SIG-M5 treated with dmso at 0.1 percent for 504 hours (cell line): ENCODE measurements around the gene FGD5.
A peak's percentile ranks its signal among the peaks of the same experiment; 100 is the strongest.

Experiments
- DNase-seq: peaks from one replicate; lab custom pipeline; 2025; ENCODE audit not compliant: unreplicated experiment; lab: John Stamatoyannopoulos, UW

Gene FGD5

DNA sequence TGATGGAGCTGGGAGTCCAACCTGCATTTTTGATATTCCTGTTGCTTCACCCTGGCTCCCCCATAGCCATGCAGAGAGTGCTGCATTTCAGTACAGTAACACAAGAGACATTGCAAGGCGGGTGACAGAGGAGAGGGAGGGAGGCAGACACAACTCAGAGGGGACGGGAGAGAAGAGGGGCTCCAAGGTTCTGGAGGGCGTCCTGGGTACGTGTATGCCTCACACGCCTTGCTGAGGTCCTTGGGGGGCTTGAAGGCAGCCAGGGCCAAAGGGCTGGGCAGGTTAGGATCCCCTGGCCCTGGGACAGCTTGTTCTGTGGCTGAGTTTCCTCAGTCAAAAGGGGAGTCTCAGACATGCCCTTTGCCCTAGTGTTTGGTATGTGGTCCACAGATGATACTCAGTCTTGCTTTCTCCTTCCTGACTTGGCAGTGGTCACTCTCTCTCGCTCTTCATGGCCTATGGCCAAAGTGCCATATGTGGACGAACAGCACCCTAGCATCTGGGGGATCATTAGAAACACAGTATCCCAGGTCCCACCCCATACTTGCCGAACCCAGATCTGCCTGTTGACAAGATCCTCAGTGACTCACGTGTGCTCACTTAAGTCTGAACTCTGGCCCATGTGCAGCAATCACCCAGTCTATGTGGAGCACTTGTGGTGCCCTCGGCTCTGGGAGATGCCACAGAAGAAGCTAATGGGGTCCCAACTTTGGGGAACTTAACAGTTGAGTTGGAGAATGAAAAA is 52.9 kb downstream of the FGD5 start:
- DNase-seq, result no peak

GRCh38 chr3:14872706-14873105 is 53.9 kb downstream of the FGD5 start:
- DNase-seq, result no peak

DNA sequence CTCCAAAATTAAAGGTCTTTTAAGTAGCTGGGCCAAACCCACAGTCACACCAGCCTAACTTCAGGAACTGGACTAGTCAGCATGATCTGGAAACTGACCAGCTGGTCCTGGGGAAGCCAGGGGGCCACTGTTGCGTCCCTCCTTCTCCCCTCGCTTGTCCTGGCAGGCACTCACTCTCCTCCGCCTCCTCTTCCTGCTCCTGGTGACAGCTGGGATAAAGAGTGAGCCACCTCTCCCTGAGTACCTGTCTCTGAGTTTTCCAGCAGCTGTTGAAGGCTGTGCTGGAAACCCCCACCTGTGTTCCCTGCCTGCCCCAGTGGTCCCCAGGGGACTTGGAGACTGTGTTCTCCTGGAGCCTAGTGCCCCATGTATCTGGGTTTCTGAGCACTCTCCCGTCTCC is 56.0 kb downstream of the FGD5 start:
- no peak for DNase-seq

DNA sequence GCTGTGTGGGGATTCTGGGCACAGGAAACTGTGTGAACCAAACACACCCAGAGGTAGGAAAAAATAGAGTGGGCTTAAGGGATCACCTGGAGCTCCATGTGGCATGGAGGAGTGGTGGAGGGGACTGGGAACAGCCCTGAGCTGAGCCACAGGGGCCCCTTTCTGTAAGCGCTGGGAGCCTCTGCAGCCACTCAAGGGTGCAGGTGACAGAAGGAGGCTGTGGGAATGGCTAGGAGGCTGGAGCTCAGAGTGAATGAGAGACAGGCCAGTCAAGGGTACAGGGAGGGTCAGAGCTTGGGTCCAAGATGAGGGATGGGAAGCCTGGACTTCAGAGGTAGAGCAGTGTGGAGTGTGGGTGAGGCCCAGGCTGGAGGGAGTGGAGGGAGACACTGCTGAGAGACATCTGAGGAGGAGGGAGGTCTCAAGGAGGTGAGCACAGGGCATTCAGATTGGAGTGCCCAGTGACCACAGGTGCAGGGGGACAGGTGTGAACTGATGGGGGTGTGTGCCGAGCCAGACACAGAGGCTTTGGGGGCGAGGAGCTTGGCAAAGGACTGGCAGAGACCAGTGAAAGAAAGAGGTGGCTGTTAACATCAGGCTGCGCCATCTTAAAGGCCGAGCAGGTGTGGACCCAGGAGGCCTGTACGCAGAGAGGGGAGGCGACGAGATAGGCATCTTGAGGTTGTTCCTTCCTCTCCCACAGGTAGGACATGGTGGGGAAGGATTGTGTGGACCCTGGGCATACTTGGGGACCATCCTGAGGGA is 56.8 kb downstream of the FGD5 start:
- no peak for DNase-seq

GRCh38 chr3:14876921-14877333 is 58.2 kb downstream of the FGD5 start:
- peak; percentile 60 for DNase-seq

- DNase-seq, result no peak
Observed at GRCh38 chr3:14877469-14877868, 58.7 kb downstream of the FGD5 start.

GRCh38 chr3:14879211-14879874 is 60.6 kb downstream of the FGD5 start:
- no peak for DNase-seq

- no peak for DNase-seq
Observed at GRCh38 chr3:14880447-14881106, 61.8 kb downstream of the FGD5 start.

GRCh38 chr3:14883226-14883625 is 64.5 kb downstream of the FGD5 start:
- DNase-seq, result no peak

DNA sequence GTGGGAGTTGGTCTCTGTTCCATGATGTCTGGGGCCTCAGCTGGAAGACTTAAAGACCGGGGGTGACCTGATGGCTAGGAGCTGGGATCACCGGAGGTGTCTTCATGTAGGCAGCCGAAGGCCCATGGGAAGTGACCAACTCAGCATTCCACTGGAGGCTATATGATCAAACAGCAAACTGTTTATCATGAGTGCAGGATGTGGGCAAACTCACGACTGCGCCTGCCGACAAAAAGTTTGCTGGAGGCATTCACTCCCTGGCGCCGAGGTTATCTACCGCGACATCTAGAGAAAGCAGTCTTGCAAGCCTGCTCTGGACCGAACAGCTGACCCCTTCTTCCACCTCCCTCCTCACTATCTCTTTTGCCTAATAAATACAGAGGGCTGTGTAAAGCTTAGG is 65.9 kb downstream of the FGD5 start:
- no peak for DNase-seq

DNA sequence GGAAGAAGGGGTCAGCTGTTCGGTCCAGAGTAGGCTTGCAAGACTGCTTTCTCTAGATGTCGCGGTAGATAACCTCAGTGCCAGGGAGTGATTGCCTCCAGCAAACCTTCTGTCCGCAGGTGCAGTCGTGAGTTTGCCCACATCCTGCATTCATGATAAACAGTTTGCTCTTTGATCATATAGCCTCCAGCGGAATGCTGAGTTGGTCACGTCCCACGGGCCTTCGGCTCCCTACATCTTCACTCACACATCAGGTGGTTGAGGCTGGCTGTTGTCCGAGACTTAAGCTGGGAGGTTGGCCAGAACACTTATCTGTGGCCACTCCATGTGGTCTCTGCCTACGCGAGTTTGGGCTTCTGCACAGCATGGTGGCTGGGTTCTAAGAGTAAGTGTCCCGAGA is 66.5 kb downstream of the FGD5 start:
- DNase-seq, result no peak

GRCh38 chr3:14886101-14886500 is 67.3 kb downstream of the FGD5 start:
- DNase-seq, result no peak

DNA sequence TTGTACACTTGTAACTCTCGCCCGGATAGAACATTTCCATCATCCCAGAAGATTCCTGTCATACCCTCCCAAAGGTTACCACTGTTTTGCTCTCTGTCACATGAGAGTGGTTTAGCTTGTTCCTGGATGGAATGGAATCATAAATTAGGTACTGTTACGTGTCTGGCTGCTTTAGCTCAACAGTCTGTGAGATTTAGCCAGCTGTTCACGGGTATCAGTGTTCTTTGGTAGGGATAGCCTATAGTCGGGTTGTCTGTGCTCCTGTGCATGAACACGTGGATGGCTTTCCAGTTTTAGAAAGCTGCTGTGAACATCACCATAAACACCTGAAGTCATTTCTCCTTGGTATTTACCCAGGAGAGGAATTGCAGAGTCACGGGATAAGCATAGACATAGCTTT is 70.4 kb downstream of the FGD5 start:
- DNase-seq, result no peak

DNA sequence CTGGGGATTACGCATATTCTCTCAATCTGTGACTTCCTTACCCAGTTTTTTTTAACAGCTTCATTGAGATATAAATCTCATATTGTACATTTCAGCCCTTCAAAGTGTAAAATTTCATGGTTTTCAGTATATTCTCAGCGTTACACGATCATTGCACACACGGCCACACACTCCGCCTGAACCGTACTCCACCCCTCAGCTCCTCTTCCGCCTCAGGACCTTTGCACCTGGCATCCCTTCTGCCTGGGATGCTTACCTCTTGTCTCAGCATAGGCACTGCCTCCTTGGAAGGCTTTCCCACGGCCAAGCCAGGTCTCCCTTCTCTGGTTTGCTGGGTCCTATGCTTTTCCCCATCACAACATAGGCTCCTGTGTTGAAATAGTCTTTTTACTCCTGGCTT is 71.2 kb downstream of the FGD5 start:
- no peak for DNase-seq

DNA sequence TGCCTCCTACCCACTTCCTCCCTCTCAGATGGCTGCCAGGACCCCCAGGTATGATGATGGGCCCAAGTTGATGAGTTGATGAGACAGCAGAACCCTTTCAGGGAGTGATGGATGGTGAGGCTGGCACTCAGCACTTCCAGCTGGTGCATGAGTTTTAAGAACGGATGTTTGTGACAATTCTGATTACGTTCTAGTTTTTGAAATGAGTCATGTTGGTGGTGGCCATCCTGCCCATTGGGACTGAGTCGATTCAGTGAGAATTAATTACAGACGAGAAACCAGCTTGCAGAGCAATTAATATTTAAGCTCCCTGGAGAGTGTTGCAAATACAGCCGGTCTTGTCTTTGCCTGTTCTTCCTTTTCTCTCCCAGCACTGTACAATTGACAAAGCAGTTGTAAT is 71.7 kb downstream of the FGD5 start:
- DNase-seq, result no peak

DNA sequence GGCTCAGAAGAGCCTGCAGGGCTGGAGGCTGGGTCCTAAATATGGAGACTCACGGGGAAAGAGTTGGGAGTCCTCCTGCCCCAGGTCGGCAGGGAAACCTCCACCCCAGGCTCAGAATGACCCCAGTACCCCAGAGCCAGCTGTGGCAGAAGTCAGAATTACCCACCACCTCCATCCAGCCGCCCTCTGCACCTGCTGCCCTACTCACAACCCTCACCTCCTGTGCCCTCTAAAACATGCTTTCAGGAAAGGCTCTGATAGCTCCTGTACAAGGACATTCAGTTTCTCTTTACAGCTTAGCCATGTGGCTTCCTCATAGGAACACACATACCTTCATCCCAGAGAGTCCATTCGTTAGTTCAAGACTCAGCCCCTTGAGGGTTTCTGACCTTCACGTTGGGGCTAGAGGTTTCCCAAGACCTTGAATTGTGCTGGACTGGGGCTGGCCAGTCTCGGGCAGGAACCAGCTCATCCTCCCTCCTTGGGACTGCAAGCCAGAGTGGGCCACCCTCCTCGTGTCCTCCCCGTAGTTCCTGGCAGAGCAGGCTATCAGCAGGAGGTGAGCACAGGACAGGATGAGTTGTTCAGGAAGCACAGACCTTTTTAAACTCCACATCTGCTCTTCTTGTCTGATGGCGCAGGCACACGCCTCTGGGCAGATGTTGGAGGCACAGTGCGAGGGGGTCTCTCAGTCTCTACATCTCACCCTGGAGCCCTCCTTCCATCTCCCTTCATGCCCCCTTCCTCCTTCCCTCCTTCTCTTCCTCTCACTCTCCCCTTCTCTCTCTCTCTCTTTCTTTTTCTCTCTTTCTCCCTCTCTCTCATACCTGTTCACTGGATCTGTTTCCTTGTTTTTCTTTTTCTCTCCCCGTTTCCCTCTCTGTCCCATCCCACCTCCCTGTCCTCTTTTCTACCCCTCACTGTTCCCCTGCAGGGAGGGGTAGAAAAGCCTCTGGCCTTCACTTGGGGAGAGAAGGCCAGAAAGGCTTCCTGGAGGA is 72.7 kb downstream of the FGD5 start:
- no peak for DNase-seq

DNA sequence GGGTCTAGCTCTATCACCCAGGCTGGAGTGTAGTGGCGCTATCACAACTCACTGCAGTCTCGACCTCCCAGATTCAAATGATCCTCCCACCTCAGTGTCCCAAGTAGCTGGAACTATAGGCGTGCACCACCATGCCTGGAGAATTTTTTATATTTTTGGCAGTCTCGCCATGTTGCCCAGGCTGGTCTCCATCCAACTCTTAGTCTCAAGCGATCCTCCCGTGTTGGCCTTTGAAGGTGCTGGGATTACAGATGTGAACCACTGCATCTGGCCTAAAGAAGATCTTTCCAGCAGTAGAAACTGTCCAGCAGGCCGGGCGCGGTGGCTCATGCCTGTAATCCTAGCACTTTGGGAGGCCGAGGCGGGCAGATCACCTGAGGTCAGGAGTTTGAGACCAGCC is 73.5 kb downstream of the FGD5 start:
- DNase-seq, result no peak

GRCh38 chr3:14894085-14894484 is 75.3 kb downstream of the FGD5 start:
- DNase-seq, result no peak

DNA sequence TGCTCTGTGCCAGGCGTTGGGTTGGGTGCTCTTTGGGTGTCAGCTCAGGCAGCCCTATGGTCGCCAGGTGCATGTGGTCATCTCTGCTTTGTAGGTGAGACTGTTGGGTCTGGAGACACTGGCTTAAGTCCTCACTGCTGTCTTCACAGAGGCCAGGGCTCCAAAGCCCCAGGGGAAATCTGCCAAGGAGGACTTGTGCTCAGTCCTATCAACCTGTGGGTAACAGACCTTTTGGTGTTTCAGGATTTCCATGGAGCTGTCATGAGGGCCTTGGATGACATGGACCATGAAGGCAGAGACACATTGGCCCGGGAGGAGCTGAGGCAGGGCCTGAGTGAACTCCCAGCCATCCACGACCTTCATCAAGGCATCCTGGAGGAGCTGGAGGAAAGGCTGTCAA is 78.5 kb downstream of the FGD5 start:
- DNase-seq, result no peak

DNA sequence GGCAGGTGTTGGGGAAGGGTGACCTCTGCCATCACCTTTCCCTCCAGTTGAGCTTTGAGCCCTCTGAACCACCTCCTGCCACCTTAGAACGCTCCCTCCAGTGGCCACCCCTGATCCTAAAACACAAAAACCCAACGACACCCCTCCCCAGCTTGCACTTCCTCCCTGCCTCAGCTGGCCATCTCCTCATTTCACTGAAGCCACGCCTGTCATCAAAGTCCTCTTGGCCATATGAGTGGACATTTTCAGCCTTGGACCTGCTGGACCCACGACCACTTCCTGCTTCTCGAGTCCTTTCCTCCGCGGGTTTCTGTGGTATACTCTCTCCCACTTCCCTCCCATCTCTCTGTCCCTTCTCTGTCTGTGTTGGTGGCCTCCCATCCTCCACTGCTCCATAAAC is 80.2 kb downstream of the FGD5 start:
- DNase-seq, result no peak
